WTC11 (cell line): Measurements from ENCODE around the gene GRAMD1B.

Experiments
- CTCF ChIP-seq: fragments of 200-600 bp; IDR thresholded peaks from 2 replicates; pipeline ENCODE4 v1.8.0; 2022; ENCODE audit warnings: antibody characterized with exemption
- ESRRA ChIP-seq: sonication (generic); formaldehyde crosslinking; IDR thresholded peaks from 2 replicates; pipeline ENCODE4 v1.8.1; 2022; ENCODE audit warnings: mild to moderate bottlenecking, missing genetic modification reagents, borderline replicate concordance
- FOXJ3 ChIP-seq: sonication (generic); formaldehyde crosslinking; IDR thresholded peaks from 2 replicates; pipeline ENCODE4 v1.9.0; 2021; ENCODE audit warnings: missing genetic modification reagents, mild to moderate bottlenecking, borderline replicate concordance
- JUN ChIP-seq: sonication (generic); formaldehyde crosslinking; IDR thresholded peaks from 2 replicates; pipeline ENCODE4 v1.8.0; 2023; ENCODE audit warnings: mild to moderate bottlenecking, missing genetic modification reagents
- RELA ChIP-seq: sonication (generic); formaldehyde crosslinking; IDR thresholded peaks from 2 replicates; pipeline ENCODE4 v1.8.1; 2022; ENCODE audit warnings: missing genetic modification reagents, mild to moderate bottlenecking, borderline replicate concordance
- TF ChIP-seq, protein P1 (sequence below): sonication (generic); formaldehyde crosslinking; IDR thresholded peaks from 2 replicates; pipeline ENCODE4 v1.8.0; 2022; ENCODE audit warnings: mild to moderate bottlenecking, missing genetic modification reagents
- TF ChIP-seq, protein P2 (sequence below): sonication (generic); formaldehyde crosslinking; IDR thresholded peaks from 2 replicates; pipeline ENCODE4 v1.8.1; 2022; ENCODE audit warnings: mild to moderate bottlenecking, missing genetic modification reagents, moderate library complexity, borderline replicate concordance
- TF ChIP-seq, protein P3 (sequence below): sonication (generic); formaldehyde crosslinking; IDR thresholded peaks from 2 replicates; pipeline ENCODE4 v1.8.0; 2022; ENCODE audit warnings: mild to moderate bottlenecking, missing genetic modification reagents

DNA sequence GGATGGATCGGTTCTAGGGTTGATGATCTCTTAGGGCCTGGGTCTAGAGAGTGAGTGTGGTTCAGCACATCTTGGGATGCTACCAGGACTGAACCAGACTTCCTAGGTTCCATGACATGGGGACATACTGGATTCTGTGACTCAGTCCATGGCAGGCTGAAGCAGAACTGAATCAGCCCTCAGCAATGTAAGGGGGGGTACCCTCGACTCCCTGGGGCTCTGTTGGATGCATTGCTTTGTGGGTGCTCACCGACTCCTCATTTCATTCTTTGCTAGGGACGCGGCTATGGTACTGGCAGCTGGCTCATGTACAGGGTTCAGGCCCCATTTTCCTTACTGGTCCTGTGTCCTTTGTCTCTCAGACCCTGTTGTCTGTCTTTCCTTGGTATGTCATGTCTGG lies 733 bp upstream of the GRAMD1B start:
- TF ChIP-seq, protein P1, sequence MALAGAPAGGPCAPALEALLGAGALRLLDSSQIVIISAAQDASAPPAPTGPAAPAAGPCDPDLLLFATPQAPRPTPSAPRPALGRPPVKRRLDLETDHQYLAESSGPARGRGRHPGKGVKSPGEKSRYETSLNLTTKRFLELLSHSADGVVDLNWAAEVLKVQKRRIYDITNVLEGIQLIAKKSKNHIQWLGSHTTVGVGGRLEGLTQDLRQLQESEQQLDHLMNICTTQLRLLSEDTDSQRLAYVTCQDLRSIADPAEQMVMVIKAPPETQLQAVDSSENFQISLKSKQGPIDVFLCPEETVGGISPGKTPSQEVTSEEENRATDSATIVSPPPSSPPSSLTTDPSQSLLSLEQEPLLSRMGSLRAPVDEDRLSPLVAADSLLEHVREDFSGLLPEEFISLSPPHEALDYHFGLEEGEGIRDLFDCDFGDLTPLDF (CRISPR knock-in tag), result no peak
- TF ChIP-seq CTCF (no peak), FOXJ3 (no peak), ESRRA (CRISPR knock-in tag) (no peak), JUN (CRISPR knock-in tag) (no peak), RELA (CRISPR knock-in tag) (no peak)
- TF ChIP-seq, protein P2, sequence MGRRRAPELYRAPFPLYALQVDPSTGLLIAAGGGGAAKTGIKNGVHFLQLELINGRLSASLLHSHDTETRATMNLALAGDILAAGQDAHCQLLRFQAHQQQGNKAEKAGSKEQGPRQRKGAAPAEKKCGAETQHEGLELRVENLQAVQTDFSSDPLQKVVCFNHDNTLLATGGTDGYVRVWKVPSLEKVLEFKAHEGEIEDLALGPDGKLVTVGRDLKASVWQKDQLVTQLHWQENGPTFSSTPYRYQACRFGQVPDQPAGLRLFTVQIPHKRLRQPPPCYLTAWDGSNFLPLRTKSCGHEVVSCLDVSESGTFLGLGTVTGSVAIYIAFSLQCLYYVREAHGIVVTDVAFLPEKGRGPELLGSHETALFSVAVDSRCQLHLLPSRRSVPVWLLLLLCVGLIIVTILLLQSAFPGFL, result no peak
- TF ChIP-seq, protein P3, sequence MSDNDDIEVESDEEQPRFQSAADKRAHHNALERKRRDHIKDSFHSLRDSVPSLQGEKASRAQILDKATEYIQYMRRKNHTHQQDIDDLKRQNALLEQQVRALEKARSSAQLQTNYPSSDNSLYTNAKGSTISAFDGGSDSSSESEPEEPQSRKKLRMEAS (CRISPR knock-in tag), result no peak
